ENCODE results near the gene RSAD2.
"Not testable (repeated sequence)": the region's sequence is repeated elsewhere in the genome, so short reads cannot be mapped to it uniquely, and the experiment has no call there.

Gene RSAD2

DNA sequence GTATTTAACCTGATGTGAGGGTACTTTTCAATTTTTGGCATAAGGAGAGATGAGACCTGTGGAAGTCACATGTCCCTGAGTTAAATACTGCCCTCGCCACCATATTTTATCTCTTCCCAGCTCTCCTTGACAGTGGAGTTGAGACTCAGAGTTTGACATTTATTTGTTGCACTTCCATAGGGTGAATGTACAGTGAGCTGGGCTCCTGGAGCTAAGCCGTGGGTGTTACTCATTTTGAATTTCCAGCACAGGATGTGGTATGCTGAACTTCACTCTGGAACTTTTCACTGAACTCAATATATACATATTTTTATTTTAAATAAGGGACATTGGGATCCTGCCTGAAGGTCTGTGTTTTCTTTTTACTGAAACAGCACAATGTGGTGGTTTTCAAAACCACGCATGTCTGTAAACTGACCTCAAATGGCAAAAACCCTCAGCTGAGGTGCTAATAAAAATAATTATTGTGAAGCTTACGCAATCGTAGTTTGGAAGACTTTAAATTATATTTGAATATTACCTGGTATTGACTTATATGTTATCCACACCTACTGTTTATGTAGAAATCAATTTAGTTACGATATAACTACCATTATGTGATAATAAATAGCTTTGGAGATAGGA lies 51.7 kb downstream of the RSAD2 start:
- DNase-seq = no peak

DNA sequence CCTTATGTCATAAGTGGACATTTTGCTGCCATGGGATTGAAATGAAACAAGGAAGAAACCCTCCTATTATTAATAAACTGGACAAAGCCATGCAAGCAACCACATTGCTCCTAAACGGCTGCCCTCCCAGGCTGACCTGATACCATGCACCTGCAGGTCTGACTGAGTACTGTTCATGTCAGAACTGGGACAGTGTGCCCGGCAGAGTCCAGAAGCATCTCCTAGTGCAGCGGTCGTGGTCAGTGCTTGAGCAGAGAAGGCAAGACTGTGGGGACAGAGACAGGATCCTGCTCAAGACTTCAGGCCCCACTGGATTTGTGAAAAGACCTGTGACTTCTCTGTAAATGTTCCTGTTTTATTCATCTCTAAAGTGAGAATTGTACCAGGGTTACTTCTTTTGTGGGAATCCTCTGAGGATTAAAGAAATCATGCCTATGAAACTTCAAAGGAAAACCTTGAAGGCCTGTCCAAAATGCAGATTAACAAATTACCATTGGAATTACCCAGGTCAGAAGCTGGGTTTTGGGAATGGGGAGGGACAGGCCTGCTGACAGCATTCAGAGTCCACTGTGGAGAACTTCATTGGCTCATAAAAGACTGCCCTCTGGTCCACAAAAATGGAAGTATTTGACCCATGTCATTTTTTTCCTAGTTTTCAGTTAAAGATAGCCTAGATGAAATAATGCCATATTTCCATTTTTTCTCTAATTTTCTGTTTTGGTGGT lies 53.5 kb downstream of the RSAD2 start:
- DNase-seq = no peak

DNA sequence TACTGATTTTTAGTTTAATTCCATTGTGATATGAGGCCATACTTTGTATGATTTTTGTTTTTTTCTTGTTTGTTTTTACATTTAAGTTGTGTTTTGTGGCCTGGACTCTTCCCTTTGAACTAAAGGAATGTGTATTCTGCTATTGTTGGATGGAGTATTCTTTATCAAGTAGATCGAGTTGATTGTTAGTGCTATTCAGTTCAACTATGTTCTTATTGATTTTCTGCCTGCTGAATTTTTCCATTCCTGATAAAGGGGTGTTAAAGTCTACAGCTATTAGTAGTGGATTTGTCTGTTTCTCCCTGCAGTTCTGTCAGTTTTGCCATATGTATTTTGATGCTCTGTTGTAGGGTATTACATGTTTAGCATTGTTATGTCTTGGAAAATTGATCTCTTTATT lies 54.2 kb downstream of the RSAD2 start:
- DNase-seq = no peak

DNA sequence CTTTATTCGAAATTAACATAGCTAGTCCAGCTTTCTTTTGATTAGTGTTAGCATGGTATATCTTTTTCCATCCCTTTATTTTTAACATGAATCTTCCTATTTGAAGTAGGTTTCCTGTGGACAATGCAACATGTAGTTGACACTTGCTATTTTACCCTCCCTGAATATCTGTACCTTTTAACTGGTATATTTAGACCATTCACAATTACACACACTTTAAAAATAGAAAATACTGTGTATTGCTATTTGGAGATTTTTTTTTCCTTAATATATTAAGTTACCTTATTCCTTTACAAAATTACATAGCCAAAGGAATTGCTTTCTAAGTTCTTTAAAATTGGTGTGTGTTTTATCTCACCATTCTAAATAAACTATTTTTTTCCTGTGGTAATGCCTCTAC lies 54.6 kb downstream of the RSAD2 start:
- no peak for DNase-seq

DNA sequence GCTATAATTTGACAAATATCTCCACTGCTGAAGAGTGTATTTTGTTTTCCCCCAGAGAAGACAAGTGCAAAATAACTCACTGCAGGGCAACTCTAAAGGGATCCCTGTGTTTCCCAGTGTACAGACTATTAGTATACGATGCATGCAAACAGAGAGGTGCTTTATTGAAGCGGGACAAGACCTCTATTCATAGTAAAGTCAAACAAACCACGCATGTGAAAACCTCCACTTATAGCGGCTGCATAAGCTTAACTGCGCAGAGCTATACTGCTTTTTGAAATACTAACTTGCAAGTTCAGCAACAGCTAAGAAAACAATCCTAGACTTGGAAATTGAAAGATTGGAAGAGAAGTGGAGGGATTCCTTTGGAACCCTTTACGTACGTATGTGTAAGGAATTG lies 55.3 kb downstream of the RSAD2 start:
- no peak for DNase-seq

DNA sequence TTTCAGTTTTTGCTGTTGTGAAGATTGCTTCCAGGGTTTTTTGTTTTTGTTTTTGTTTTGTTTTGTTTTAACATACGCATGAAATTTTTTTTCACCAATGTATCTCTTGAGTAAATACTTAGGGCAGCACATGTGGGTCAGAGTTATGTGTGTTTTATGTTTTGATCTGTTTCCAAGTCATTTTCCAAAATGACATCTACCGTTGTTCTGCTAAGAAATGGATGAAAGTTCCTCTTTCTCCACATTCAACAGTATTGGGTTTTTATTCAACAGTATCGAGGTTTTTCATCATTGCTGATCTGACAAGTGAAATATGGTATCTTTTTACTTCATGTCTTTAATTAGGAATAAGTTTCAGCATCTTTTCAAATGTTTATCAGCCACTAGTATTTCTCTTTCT lies 56.3 kb downstream of the RSAD2 start:
- DNase-seq = no peak

DNA sequence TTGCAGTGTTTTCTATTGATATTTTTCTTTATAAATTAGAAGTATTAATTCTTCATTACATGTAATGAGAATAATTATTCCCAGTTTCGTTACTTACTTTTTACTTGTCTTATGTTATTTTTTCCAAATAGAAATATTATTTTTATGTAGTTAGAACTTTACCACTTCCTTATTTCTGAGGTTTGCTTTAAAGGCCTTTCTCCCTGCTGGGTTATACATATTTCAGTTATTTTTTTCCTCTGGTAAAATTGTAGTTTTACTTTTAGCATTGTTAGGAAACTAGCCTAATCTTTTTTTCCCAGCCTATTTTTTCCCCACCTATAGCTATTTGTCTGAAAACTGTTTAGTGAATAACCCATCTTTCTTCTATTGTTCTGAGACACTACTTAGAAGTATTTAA lies 56.8 kb downstream of the RSAD2 start:
- no peak for DNase-seq

DNA sequence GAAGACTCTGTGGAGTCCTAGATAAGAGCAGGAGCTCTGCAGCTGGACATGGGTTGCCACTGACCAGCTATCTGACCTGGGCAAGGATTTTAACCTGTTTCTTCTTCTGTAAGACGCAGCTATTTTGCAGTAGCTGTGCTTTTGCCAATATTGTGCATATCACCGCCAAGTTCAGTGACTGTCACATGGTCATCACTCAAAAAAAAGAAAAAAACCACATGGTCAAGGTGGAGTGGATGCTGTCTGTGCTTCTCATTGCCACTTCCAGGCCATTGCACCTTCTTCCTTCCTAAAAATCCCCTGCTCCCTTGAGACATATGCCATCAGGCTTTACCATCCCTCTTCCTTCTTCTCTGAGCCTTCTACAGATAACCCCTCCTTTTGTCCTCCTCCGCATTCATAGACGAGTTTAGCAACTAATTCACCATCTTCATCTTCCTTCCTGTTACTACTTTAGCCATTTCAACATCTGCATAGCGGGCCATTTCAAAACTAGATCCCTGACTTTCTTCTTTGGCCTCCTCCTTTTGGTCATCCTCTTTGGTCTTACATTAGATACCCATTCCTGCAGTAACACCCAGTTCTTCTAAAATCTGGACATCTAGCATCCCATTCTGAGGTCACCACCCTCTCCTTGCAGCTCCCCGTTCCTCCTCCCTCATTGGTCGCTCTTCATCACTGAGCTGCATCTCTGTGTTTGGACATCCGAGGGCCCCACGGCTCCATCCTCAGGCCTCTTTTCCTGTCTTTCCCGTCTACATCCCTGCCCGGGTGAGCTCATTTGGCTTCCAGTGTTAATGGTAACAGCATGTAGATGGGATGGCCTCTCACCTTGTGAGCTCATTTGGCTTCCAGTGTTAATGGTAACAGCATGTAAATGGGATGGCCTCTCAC lies 57.4 kb downstream of the RSAD2 start:
- no peak for DNase-seq

DNA sequence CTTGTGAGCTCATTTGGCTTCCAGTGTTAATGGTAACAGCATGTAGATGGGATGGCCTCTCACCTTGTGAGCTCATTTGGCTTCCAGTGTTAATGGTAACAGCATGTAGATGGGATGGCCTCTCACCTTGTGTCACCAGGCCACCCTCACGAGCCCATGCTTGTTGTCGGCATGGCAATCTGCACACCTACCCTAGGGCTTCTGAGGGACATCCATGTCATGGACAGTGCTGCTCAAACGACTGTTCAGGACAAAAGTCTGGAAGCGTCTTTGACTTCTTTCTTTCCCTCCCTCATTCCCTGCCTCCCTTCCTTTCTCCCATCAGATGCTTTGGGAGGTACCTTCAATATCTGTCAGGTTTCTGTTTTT lies 58.1 kb downstream of the RSAD2 start:
- not testable (repeated sequence) for DNase-seq

DNA sequence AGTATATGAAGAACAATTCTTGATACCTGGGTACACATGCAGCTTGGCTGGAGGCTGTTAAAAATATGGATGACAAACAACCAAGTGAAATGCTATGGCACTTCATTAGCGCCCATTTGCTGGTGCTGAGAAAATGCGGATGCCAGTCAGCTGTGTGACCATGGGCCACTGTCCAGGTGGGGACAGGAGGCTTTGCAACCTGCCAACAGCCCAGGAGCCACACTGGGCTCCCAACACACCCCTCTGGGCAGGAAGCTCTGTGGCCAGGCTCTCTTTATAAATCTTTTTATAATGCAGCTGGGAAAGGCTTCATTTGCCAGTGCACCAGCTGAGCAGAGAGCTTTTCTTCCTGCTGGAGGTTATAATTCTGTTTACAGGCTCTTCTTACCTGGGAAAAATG lies 59.6 kb downstream of the RSAD2 start:
- DNase-seq = no peak

DNA sequence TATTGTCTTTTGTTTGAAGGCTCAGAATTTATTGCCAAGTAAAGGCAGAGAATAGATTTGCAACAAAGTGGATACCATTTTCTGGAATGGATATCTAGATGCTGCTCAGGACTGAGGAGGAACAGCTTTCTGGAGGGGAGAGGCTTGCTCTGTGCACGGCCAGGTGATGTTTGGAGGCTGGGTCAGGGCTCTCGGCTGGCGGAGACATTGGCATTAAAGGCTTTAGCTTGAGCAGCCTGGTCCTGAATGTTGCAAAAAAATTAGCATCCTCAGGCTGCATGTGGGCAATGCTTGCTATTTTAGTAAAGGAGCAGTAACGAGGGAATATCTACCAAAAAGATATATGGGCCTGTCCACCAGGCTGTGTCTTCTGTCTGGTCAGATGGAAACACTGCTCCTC lies 60.0 kb downstream of the RSAD2 start:
- no peak for DNase-seq

DNA sequence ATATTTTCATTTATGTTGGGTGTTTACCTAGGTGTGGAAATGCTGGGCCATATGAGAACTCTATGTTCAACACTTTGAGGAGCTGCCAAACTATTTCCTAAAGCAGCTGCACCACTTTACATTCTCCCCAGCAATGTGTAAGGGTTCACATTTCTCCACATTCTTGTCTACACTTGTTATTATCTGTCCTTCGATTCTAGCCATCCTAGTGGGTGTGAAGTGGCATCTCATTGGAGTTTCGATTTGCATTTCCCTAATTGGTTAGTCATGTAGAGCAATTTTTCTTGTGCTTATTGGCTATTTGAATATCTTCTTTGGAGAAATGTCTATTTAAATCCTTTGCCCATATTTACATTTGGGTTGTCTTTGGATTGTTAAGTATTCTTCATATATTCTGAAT lies 61.5 kb downstream of the RSAD2 start:
- DNase-seq = no peak

DNA sequence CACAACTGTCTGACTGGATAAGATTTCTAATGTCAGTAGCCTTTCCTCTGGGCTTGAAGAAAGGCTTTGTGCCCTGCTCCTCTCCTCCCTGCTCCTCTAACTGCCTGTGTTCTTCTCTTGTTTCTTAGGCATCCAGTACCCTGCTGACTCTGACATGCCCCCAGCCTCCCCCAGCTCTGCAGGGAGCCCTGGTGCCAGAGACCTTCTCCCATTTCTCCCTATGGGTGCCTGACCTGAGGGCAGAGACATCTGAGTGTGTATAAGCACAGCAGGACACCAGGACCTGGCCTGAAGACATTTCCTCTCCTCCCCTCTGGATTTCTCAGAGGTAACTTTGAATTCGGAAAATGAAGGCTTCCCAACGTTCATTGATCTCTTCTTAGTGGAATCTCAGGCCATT lies 63.2 kb downstream of the RSAD2 start:
- DNase-seq = no peak

DNA sequence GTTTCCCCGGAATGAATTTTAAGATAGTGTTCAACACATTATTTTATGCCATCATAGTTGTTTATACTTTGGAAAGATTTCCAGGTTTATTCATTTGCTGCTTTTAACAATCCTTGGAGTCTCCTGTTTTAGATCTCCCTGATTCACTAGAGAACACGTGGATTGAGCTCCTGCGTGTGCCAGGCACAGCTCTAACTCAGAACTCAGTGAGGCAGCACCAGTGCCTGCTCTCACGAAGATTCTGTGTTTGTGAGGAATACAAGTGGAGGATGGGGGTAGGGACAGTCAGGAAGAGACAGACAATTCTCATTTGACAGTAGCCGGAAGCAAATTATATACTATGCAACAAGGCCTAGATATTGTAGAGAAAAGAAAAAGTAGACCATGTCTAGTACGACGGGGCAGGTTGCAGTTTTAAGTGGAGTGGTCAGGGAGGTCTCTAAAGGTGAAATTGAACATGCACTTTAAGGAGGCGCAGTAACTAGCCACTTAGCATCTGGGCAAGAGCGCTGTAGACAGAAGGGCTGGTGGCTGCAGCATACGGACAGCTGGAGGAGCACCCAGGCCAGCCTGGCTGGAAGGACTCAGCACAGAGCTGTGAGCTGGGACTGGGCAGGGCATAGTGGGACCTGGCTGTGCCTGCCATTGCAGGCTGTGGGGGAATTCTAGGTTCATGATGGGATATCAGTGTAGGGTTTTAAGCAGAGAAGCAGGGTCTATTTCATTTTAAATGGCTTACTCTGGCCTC lies 63.9 kb downstream of the RSAD2 start:
- DNase-seq = no peak

DNA sequence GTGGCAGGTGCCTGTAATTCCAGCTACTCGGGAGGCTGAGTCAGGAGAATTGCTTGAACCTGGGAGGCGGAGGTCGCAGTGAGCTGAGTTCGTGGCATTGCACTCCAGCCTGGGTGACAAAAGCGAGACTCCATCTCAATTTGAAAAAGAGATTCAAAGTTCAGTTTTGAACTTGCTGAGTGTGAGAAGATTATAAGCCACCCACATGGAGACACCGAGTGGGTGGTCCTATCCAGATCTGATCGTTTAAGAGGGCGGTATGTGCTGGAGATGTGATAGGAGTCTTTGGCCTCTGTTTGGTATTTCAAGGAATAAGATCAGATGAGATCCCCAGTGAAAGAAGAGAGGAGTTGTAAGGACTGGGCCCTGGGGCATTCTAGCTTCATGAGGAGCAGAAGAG lies 65.3 kb downstream of the RSAD2 start:
- no peak for DNase-seq

DNA sequence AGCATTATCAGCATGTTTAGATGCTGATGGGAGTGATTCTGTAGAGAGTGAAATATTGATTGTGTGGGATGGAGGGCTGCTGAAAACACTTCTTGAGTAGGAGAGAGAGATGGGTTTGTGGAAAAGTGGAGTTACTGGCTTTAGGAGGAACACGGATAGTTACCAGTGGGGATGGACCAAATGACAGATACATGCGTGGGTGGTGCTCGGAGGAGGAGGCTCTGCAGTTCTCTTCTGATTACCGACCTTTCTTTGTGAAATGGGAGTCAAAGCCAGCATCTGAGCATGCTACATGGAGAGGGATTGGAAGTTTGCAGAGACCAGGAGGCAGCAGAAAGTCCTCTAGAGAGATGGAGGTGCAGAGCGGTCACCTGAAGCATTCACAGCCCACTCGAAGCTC lies 65.9 kb downstream of the RSAD2 start:
- DNase-seq = no peak

DNA sequence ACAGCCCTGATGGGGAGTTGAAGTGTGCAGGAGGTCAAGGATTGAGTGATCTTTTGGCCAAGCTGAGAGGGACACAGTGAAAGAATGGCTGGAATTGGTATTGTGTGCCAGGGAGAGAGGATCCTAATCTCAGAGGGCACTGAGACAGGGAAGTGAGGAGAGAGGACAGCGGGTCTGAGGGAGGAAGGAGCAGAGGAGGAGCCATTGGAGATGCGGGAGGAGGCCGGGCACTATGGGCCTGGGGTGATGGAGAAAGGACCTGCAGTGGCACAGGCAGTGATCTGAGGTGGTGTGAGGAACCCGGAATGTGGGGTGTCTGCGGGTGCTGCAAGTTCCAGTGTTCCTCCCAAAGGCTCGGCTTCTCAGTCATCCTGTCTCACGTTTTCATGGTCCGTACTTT lies 66.4 kb downstream of the RSAD2 start:
- DNase-seq = no peak

DNA sequence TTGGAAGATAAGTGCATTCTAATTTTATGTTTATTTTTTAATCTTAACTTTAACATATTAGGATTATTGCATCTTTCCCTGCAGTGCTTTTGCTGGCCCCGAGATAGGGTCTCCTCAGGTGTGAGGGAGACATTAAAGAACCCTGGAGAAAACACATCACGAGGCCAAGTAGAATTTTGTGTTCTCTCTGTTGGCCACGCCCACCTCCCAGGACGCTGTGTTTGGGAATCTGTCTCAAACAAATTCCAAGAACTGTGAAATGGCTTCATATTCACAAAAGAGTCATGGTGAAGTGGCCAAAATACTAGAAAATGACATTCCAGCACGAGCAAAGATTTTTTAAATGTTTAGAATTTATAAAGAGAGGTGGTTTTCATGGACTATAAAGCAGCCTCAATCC lies 67.0 kb downstream of the RSAD2 start:
- no peak for DNase-seq

DNA sequence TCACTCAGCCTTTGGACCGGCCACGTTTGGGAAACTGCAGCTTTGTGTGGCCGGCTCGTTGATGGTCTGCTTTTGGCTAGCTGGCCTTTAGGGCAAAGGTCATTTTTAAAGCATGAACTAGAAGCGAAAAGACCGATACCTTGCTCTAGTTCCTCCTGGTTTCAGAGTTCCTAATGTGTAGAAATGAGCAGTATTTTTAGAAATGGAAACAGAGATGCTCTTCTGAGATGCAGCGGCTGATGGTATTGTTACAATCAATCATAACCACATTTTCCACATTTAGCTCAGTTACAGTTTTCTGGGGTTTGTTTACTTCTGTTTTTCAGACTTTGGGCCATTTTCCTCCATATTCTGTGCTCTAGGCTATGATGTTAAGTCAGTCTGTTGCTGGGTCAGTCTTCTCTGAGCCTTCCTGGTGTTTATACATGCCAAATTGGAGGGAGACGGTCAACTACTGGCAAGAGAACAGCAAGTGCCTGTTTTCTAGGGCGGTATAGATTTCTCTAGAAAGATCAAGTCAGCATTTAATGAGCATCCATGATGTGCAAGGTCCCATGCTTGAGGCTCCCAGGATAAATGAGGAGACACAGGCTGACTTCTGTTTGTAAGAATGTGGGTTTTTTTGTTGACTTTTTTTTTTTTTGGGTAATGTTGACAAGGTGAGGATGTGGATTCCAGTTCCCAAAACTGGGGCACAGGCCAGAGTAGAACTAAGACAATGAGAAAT lies 67.7 kb downstream of the RSAD2 start:
- no peak for DNase-seq

DNA sequence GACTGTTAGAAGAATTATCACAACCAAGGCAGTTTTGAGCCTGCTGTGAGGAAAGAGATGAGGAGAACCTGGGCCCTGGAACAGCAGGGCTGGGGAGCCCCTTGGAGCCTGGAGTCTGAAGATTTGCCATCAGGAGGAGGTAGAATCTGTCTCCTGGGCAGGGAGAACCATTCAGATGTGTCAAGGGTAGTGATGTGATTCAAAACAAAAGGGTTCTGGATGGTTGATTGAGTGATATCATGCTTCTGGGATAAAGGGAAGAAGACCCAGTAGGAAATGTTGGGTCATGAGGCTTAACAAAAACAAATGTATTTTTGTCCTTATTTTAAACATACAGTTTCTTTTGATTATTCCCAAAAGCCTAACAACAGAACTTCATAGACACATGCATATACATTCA lies 68.2 kb downstream of the RSAD2 start:
- no peak for DNase-seq

DNA sequence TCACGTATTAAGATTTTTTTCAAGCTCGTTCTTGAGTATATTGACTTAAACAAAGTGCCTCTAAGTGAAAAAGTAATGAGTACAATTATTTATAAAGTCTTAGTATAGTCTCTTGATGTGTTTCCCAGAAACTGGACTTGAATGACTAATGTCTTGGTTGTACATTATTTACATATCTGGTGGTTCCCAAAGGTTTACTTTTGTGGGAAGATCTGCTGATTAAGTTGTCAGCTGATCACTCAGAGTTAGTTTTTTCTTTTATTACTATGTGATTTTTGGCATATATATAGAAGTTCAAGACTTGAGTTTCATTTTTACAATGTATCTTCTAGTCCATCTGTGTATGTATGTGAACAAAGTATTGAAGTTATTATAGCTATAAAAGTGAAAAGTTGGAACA lies 69.1 kb downstream of the RSAD2 start:
- no peak for DNase-seq
